NCI-H446 treated with DMSO at 0.1 percent for 48 hours (cell line): ENCODE data around the gene DMD.
"Not testable (repeated sequence)": the region's sequence is repeated elsewhere in the genome, so short reads cannot be mapped to it uniquely, and the experiment has no call there.

Source experiments
- DNase-seq: peaks from one replicate; lab custom pipeline; 2025; lab: John Stamatoyannopoulos, UW

The DMD gene

DNA sequence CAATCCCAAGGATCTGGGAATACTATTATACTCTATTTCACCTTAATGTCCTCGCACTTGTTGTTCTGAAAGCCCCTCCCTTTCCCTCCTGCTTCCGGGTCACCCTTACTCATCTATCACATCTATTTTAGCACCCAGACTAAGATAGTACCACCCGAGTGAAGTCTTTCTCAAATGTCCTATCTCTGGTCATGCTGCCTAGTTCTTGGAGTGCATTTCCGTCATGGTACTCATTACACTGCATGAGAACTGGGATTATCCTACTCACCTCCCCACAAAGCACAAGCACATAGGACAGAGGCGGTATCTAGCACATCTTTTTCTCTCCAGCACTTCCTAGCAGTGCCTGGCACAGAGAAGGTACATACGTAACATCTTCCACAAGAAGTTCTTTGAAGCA is 1195.2 kb downstream of the DMD start:
- no peak for DNase-seq

DNA sequence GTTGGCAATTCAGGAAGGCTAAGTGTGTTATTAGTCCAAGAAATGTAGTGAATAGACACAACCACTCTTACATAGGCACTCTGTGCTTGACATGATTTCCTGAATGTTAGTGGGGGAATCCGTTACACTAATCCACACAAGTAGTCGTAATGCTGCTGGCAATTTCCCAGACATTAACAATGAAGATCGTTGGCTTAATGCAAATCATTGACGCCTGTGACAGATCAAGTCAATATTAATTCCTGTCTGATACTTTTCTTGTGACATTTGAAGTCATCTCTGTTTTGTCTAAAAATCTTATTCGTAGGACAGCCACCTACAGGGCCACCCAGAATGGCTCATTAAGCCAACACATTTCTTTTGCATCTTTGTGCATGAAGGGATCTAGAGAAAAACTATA is 1200.4 kb downstream of the DMD start:
- DNase-seq = no peak

DNA sequence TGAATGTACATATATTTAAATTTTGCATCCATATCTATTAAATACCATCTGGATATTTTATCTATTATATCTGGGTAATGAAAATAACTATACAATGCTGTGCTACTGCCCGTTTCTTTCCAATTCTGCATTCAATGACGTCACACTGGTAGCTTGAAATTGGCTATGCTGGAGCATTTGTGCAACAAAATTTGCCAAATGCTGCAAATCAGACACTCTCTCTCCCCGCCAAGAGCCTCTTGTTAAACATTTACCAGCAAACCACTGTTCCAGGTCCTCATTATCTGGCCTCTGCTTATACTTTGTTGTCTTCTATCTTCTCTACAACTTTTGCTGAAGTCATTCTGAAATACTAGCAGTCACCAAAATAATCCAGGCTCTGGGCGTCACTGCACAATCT is 1201.1 kb downstream of the DMD start:
- no peak for DNase-seq

DNA sequence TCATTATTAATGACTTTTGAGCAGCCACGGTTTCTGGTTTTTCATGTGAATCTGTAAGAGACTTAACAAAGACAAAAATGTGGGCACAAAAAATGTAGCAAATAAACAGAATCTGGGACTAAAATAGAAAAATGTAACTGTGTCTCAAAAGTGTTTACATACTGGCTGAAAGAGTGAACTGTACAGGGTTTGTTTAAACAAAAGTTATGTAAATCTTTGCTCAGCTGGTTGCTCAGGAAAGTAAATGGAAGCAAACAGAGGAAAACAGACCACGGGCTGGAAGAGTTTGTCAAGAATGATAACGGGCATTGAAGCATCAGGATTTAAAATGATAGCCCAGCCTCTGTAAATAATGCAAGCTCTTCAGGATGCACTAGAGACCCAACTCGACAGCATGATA is 1217.7 kb downstream of the DMD start:
- DNase-seq = no peak

DNA sequence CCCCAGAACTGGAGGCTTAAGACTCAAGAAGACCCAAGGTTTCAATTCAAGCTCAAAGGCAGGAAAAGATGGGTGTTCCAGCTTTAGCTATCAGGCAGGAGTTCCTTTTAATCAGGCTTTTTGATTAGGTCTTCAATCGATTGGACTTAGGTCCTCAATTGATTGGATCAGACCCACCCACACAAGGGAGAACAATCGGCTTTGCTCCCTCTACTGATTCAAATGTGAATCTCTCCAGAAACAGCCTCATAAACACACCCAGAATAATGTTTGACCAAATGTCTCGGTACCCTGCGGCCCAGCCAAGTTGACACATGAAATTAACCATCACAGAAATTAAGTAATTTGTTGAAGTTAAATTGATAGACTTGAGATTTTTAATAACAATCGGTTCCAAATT is 1222.4 kb downstream of the DMD start:
- DNase-seq = no peak

DNA sequence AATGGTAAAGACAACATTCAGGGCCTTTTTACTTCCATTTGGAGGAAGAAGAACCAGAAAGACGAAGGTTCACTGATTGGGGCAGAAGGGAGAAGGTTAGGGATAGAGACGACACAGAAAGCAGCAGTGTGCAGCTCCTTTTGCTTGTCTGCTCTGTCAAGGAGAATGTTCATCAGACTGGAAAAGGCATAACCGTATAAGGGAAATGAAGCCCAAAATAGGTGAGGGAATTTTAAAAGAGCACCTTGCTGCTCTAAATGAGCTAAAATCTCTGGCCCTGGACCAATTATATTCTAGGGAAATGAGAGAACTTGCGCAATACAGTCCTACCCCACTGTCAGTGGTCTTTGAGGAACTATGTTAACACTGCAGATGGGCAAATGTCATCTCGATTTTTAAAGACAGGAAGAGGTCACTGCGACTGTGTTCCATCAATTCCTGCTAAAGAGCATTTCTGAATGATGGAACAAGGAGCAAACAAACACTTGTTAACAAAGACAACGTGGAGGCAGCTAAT is 1229.7 kb downstream of the DMD start:
- no peak for DNase-seq

DNA sequence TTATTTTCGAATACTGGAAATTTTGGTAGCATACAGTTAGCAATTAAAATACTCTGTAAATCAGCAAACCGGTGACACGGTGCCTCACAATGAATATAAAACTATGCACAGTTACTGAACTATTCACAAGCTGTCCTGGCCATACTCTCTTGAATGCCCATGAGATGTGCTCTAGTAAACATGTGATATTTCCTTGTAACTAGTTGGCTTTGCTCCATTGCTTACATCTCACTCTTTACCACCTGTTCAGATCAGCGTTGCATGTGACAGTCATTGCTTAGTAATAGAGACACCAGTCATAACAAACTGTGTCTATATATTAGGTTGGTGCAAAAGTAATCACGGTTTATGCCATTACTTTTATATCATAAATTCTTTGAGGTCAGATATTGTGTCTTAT is 1241.6 kb downstream of the DMD start:
- DNase-seq = no peak

DNA sequence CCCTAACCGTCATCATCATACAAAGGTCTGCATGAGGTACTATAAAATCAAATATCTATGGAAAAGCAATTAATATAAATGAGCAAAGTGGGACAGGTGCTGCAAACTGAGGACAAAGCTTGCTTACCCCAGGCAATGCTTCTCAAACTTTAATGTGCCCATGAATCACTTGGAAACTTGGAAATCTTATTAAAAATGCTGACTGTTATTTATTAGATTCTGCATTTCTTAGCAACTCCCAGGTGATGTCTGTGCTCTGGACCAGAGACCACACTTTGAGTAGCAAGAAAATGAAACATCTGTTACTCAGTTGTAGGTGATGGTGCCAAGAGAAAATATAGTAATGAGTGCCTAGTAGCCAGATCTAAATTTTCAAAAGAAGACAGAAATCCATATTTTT is 1249.1 kb downstream of the DMD start:
- no peak for DNase-seq

DNA sequence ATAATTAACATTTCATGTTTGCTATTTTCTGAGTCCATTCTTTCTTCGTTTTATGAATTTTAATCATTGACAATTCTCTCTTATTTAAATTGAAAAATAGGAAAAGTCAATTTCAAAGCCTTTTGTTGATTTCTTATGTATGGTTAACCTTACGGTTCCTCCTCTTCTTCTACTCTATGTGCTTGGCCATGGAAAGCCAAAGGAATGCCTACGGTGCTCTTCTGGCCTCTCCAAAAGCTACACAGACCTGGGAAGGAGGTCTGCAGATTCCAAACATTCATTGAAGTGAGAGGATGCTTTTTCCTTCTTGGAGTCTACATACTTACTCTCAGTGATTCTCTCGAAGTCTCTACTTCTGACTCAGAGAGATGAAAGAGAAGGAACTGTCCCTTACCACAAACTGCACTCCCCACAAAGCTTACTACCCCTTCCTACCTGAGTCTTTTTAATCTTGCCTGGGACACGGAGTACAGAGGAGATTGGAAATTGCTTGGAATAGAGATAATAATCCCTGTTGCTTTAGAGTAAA is 1276.4 kb downstream of the DMD start:
- DNase-seq = no peak

DNA sequence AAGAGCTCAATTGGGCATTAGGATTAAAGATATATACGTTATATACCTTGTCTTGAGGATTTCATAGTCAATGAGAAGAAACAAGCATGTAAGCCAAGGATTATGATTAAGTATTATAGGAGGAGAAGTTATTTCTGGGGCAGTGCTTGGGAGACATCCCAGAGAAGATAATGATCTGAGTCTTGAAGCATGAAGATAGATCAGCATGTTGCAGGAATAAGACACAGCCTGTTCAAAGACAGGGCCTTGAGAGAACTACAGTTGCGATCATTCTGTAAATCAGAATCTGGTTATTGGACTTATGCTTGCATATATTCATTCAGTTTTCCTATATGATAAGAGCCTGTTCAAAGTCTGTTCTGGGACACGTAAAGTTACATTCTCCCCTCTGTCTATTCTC is 1277.3 kb downstream of the DMD start:
- DNase-seq = no peak

DNA sequence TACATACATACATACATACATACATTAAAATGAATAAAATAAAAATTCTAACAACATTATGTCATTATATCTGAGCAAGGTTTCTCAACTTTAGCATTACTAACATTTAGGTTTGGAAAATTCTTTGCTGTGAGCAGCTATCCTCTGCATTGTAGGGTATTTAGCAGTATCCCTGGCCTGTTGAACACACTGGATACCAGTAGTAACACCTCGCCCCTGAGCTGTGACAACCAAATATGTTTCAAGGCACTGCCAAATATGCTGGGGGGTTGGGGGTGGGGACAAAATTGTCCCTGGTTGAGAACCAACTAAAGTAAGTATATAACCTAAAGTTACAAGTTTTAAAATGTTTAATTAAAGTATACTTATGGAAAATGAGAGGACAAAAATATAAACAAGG is 1278.6 kb downstream of the DMD start:
- DNase-seq = no peak

DNA sequence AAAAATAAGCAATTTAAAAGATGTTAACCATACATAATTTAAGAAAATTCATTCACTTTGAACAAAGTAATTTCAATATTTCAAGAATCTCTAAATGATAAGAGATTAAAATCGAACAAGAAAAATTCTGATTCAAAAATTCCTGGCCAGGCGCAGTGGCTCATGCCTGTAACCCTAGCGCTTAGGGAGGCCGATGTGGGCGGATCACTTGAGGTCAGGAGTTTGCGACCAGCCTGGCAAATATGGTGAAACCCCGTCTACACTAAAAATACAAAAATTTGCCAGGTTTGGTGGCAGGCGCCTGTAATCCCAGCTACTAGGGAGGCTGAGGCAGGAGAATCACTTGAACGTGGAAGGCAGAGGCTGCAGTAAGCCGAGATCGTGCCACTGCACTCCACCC is 1279.0 kb downstream of the DMD start:
- not testable (repeated sequence) for DNase-seq

DNA sequence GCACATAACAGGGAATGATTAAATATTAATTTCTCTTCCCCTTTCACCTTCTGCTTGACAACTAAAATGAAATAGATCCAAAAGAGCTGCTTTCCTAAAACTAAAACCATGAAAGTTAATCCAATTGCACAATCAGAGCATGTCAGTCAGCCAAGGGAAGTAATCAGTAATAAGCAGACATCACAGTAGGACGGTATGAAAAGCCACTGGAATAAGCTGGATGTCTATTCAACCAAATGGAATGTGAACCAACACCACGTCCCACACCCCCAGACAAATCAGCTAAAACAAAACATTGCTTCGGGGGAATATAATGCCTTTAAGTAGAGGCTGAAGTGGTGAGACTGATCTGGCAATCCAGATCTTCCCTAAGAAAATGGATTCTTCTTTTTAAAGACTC is 1280.1 kb downstream of the DMD start:
- DNase-seq = no peak

DNA sequence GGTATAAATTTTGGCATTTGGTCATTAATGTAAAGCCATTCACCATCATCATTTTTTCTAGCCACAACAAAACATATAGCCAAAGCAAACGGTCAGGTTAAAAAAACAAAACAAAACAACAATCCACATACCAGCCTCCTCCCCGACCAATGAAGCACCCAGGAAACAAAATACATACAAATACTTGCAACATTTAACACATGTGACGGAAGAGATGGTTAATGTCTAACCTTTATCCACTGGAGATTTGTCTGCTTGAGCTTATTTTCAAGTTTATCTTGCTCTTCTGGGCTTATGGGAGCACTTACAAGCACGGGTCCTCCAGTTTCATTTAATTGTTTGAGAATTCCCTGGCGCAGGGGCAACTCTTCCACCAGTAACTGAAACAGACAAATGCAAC is 1282.0 kb downstream of the DMD start:
- no peak for DNase-seq

DNA sequence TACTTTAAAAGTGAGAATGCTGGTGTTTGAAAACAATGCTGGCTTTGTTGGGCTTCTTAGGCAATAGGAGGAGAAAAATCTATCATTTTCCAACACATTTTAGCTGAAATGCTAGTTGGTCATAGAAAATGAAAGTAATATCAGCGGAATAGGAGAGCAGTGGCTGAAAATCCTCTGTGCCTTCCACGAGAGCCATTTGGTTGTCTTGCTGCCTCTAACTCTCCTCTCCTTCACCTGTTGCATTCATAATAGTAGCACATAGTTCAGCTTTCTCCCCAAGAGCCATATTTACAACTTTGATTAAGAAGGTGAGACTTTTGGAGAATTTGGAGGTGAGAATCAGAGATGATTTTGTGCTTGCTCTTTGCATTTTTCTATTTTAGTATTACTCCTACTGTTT is 1290.1 kb downstream of the DMD start:
- DNase-seq = no peak

DNA sequence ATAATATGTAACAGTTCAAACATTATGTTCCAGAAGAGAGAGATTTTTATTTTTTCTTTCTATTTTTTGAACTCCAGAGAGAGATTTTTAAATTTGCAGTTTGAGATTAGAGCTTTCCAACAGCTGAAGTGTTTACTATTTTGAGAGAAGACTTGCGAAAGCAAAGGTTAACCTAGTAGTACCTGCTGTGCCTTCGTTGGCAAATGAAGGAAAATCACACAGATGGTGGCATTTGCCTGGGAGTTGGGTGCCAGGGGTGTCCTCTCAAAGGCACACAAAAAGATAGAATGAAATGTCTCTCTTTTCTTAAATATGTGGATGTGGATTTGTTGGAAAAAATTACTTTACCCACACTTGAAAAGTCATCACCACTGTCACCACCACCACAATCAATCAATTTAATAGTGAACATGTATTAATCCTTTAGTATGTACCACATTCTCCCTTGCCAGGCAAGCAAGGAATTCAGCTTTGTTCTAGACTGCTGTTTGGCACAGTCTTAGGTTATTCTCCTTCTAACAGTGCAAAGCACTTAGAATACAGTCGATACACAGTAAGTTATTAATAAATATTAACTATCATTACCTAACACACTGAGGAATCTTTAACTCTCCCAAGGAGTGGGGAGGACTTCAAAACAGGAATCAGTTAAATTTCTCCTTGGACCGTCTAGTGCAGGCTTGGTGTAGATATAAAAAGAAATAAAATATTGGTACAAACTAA is 1301.3 kb downstream of the DMD start:
- no peak for DNase-seq

DNA sequence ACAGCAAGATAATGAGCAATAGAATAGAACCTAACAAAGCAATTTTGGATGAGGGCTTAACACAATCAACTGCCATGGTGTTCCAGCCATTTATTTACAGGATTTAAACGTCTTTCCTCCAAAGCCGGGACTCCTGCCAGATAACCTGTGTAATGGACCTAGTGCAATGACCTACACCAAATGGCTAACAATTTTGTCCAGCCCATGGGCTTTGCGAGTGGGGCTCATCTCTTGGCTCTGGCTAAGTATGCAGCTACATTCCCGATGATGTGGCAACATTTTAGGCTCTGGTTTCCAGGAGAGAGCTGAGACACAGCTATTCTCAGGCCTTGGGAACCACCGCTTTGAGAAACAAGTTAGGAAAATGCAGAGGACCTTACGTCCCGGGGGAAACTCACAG is 1317.2 kb downstream of the DMD start:
- DNase-seq = no peak

DNA sequence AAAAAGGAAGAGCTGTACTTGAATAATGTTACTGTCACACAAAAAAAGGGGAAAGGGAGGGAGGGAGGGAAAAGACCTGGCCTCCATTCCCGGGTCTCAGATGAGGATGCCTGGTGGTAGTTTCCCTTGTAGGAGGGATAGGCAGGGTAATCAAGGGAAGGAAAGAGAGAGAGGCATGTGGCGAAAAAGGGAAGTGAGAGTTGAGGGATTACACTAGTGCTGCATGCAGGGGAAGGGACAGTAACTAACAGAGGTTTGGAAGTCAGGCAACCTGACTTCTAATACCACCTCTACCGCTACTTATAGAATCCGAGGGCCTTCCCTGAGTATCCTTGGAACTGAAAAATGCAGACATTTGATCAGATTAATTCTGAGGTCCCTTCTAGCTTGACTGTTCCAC is 1317.8 kb downstream of the DMD start:
- no peak for DNase-seq

DNA sequence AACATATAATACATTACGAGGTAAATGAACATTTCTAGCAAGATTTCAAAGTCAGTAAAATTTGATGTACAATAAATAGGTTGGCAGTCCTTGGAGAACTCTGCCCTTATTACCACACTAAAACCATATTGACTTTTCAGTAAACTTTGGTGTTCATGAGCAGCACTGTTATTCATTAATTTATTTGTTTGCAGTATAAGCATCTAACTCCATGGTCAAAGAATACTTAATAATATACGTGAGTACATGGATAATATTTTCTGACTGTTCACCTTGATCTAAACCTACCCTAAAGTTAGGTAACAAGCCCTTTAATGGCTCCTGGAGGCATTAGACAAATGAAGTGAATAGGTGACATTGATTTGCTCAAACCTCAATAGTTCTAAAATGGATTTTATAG is 1322.3 kb downstream of the DMD start:
- no peak for DNase-seq

DNA sequence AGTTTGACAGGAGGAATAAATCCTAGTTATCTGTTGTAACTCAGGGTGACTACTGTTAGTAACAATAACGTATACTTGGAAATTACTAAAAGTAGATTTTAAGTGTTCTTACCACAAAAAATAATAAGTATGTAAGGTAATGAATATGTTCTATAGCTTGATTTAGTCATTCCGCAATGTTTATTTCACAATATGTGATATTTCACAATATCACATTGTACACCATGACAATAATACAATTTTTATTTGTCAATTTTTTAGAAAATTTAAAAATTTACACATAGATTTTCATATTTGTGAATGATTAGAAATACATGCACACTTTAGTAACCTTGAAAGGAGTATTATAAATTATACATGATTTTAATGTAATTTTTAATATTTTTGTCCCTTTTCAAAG is 1326.8 kb downstream of the DMD start:
- DNase-seq = no peak

DNA sequence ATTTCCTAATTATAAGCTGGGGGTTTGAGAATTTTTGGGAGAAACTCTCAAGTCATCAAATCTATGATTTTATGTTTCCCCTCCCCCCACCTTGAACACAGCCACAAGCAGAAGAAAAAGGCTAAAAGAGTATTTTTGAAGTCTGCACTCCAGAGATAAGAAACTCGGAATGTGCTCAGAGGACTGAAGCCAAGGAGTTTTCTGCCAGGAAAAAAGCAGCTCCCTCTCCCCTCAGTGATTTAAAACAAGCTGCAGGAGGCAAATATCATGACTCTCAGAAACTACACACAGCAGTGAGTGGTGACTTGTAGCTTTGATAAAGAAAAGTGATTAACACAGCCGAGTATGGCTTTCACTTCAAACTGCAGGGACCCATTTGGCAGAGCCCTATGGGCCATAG is 1339.3 kb downstream of the DMD start:
- DNase-seq = no peak

DNA sequence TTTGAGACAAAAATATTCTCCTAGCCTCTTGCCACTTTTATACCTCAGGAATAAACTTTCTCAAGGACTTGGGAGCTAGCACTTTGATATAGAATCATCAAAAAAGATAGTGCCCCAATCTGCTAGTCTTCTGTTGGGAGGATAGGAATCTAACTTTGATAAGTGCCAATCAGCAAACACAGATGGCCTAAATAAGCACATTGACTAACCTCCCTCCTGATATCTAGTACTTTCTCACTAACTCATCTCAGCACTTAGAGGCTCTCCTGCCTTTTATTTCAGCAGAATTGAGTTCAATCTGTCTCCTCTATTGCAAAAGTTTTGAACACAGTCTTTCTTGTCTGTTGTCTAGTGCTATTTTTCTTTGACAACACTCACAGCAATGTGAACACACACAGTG is 1341.1 kb downstream of the DMD start:
- no peak for DNase-seq

DNA sequence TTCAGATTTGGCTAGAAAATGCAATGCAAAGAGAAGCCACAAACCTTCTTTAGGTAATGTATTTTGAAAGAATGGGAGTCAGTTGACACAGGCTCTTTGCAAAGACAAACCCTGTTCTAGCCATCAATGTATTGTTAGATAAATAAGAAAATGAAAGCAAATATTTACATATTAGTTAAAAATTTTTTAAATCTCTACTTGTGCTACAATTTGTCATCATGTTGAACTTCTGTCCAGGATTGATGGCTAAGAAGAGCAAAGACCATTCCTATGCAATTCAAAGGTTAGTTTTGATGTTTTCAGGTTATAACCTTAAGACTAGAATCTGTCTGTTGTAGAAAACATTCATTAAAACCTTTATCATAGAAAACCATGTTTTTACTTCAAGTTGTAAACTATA is 1350.7 kb downstream of the DMD start:
- DNase-seq = no peak

DNA sequence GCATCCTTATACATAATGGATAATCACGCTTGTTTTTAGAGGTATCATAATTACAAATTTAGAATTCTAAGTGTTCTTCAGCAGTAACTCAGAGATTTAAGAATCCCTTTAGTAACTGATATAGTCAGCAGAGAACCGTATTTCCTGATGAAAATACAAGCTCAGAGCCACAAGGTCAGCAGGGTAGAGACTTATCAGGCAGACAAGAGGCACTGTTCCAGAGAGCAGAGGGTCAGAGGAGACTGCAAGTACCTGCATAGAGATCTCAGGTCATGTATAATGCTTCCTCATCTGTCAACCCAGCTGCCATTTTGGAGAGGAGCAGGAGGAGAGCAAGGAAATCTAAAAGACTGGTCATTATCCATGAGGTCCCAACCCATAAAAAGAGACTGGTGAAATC is 1352.4 kb downstream of the DMD start:
- DNase-seq = no peak
